ENCODE results near the gene GNB1L.
"Not testable (repeated sequence)": the region's sequence is repeated elsewhere in the genome, so short reads cannot be mapped to it uniquely, and the experiment has no call there.

The GNB1L gene

GRCh38 chr22:19795617-19796008, 59.1 kb downstream of the GNB1L start:
- DNase-seq = peak; percentile 24

GRCh38 chr22:19793661-19794310, 60.9 kb downstream of the GNB1L start:
- peak; percentile 66 for DNase-seq

- DNase-seq = no peak
These were observed 61.5 kb downstream of the GNB1L start for GRCh38 chr22:19793161-19793560.

- DNase-seq = not testable (repeated sequence)
These were observed 62.2 kb downstream of the GNB1L start for GRCh38 chr22:19792383-19792896.

GRCh38 chr22:19791894-19792293, 62.8 kb downstream of the GNB1L start:
- no peak for DNase-seq

- no peak for DNase-seq
These were observed 63.4 kb downstream of the GNB1L start for GRCh38 chr22:19791243-19791642.

GRCh38 chr22:19789828-19790227, 64.8 kb downstream of the GNB1L start:
- no peak for DNase-seq

GRCh38 chr22:19789406-19789805, 65.3 kb downstream of the GNB1L start:
- no peak for DNase-seq

GRCh38 chr22:19788661-19789225, 65.9 kb downstream of the GNB1L start:
- no peak for DNase-seq

- DNase-seq = no peak
These were observed 66.9 kb downstream of the GNB1L start for GRCh38 chr22:19787849-19788141.

- no peak for DNase-seq
These were observed 67.5 kb downstream of the GNB1L start for GRCh38 chr22:19786959-19787848.

GRCh38 chr22:19786264-19786585, 68.4 kb downstream of the GNB1L start:
- DNase-seq = no peak

GRCh38 chr22:19785461-19786263, 69.0 kb downstream of the GNB1L start:
- no peak for DNase-seq

GRCh38 chr22:19784384-19785175, 70.1 kb downstream of the GNB1L start:
- DNase-seq = no peak

GRCh38 chr22:19783586-19784383, 70.9 kb downstream of the GNB1L start:
- no peak for DNase-seq

GRCh38 chr22:19782533-19782932, 72.1 kb downstream of the GNB1L start:
- no peak for DNase-seq

- DNase-seq = no peak
These were observed 74.9 kb downstream of the GNB1L start for GRCh38 chr22:19779685-19780268.

GRCh38 chr22:19779011-19779421, 75.7 kb downstream of the GNB1L start:
- no peak for DNase-seq

GRCh38 chr22:19777192-19777591, 77.5 kb downstream of the GNB1L start:
- DNase-seq = not testable (repeated sequence)

- no peak for DNase-seq
These were observed 78.1 kb downstream of the GNB1L start for GRCh38 chr22:19776433-19777031.

All from fibroblast of skin of back (primary cell).